Measurements from ENCODE around the gene GOLM1.
A peak's percentile ranks its signal among the peaks of the same experiment; 100 is the strongest.

The GOLM1 gene

DNA sequence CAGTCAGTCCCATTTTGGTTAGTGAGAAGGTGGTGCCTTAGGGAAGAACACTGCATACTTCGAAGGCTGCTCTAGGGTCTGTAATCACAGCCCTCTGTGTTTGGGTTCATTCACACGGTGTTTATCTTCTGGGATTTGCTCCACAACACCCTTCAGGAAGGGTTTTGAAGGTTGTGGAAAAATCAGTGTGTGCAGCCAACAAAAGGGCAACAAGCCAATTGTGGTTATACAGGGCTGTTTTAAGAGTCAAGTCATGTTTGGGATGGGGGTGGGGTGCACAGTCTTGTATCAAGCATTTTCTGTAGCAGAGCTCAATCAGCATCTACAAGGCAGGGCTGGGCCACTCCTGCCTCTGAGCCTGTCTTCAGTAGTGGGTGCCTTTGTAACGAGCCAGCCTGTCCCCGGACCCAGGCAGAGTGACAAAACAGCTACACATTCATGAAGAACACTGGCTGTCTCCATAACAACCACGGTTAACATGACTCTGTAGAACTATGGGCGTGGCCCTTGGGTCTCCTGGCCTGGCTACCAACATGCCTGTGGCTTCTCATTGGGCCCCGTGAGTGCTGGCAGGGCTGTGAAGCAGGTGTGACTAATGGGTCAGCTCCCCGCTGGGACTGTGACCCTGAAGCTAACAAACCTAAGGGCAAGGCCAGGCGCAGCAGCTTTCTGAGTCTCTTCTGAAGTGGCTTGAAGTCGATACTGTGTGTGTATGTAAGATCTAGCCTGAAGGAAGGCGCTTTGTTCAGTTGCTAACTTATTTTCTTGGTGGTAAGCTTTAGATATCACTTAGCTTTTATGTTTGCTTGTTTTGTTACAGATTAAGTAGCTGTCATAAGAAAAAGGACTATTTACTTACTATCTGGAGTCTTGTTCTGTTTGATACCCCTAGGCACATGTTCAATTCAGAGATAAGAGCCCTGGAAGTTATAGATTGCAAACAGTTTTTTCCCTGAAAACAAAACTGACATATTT is 27.9 kb upstream of the GOLM1 start:
- H4K20me1 ChIP-seq, result no peaks in the 10 kb centered on the region
- H3K4me1 ChIP-seq, result peaks cover 0 to 9% (median 7%) of the 10 kb centered on the region in 10 experiments; a peak in 9 of 20 replicates
- no peaks in the 10 kb centered on the region for H3K36me3 ChIP-seq
- H3K27me3 ChIP-seq, result no peaks in the 10 kb centered on the region
- peak overlapping the region in 5 of 11 experiments; percentile 2 to 23 (median 19); a peak in 7 of 22 replicates for H3K4me2 ChIP-seq
- TF ChIP-seq Cebpa-rat (IDR thresholded peaks at IDR 0.05), result no peak
- H3K9me3 ChIP-seq (replicated peaks in 1 of 11), result no peaks in the 10 kb centered on the region; a peak in 2 of 22 replicates
- H3K4me3 ChIP-seq, result no peak overlapping the region
- no peak overlapping the region for H3K27ac ChIP-seq
- no peak overlapping the region for H3K9ac ChIP-seq

DNA sequence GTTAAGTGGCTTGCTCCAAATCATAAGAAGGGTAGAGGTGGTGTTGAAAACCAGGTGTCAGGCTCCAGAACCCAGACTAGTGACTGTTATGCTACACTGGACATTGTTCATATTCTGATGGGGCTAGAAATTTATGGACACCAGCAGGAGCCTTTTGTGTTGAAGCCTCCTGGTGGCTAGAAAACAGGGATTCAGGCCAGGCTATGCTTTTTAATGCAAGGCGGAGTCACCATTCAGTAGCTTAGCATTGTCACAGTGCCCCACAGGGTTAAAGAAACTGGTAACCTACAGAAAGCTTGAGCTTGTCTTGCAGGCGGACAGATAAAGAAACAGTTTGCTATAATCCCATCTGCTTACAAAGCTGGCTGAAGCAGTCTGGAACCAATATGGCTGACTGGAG is 23.0 kb upstream of the GOLM1 start:
- H3K9ac ChIP-seq, result no peak overlapping the region
- H3K4me1 ChIP-seq, result peaks cover 0 to 7% (median 5%) of the 10 kb centered on the region in 10 experiments; a peak in 9 of 20 replicates
- H4K20me1 ChIP-seq, result no peaks in the 10 kb centered on the region
- H3K4me2 ChIP-seq, result no peak overlapping the region
- no peak overlapping the region for H3K27ac ChIP-seq
- H3K36me3 ChIP-seq, result no peaks in the 10 kb centered on the region
- no peaks in the 10 kb centered on the region for H3K27me3 ChIP-seq
- H3K4me3 ChIP-seq, result no peak overlapping the region
- TF ChIP-seq Cebpa-rat (IDR thresholded peaks at IDR 0.05), result no peak
- no peaks in the 10 kb centered on the region for H3K9me3 ChIP-seq (replicated peaks in 1 of 11)

DNA sequence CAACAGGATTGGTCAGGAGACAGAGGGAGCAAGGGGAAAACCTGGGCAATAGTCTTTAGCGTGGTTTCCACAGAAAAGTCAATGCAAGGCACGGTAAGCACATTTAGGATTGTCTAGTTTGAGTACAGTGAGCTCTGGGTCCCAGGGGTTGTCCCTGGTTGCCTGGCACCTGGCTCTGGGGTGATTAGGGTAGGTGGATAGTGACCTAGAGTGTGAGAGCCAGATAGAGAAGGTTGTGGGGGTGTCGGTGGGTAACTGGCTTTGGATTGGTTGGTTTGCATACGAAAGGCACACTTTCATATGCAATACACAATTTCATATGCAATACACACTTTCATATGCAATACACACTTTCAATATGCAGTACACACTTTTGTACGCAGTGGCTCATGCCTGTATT is 20.1 kb upstream of the GOLM1 start:
- no peaks in the 10 kb centered on the region for H4K20me1 ChIP-seq
- no peaks in the 10 kb centered on the region for H3K9me3 ChIP-seq (replicated peaks in 1 of 11)
- H3K4me1 ChIP-seq, result no peaks in the 10 kb centered on the region
- no peak overlapping the region for H3K9ac ChIP-seq
- H3K27ac ChIP-seq, result no peak overlapping the region
- no peak overlapping the region for H3K4me3 ChIP-seq
- H3K36me3 ChIP-seq, result no peaks in the 10 kb centered on the region
- no peaks in the 10 kb centered on the region for H3K27me3 ChIP-seq
- H3K4me2 ChIP-seq, result no peak overlapping the region
- no peak for TF ChIP-seq Cebpa-rat (IDR thresholded peaks at IDR 0.05)

DNA sequence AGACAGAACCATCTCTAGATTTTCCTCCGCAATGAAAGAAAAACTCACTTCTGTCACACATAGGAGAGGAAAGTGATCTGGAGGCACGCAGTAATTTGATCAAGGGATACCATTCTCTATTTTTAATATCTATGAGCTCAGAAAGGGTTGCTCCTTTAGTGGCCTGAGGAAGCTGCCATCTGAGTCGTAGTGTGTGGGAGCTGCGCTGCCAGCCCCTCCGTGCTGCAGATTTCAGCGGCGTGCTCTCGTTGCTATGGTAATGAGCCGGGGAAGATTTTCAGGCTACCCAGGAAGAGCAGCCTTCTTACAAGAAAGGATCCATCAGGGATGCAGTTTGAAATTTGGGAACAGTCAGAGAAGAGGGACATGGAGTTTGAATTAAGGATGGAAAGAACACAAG is 17.1 kb upstream of the GOLM1 start:
- no peaks in the 10 kb centered on the region for H3K9me3 ChIP-seq (replicated peaks in 1 of 11)
- no peak overlapping the region for H3K9ac ChIP-seq
- H3K27me3 ChIP-seq, result no peaks in the 10 kb centered on the region
- no peak overlapping the region for H3K4me2 ChIP-seq
- H3K4me1 ChIP-seq, result no peaks in the 10 kb centered on the region
- H3K27ac ChIP-seq, result no peak overlapping the region
- no peak for TF ChIP-seq Cebpa-rat (IDR thresholded peaks at IDR 0.05)
- H3K36me3 ChIP-seq, result no peaks in the 10 kb centered on the region
- no peak overlapping the region for H3K4me3 ChIP-seq
- H4K20me1 ChIP-seq, result no peaks in the 10 kb centered on the region

DNA sequence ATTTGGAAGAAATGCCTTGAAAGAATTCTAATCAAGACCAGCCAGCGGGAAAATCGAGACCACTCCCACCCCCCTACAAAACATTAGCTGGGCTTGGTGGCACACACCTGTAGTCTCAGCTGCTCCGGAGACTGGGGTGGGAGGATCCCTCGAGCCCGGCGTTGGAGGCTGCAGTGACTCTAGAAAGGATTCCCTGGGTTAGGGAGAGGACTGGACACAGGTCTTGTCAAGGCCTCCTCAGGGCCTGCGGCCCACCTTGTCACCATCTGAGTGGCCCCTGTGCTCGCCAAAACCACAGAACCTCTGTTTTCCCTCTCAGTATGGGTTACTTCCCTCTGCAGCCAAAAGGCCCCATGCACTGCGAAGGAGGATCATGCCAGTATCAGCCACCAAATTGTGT is 16.5 kb upstream of the GOLM1 start:
- H3K9ac ChIP-seq, result no peak overlapping the region

DNA sequence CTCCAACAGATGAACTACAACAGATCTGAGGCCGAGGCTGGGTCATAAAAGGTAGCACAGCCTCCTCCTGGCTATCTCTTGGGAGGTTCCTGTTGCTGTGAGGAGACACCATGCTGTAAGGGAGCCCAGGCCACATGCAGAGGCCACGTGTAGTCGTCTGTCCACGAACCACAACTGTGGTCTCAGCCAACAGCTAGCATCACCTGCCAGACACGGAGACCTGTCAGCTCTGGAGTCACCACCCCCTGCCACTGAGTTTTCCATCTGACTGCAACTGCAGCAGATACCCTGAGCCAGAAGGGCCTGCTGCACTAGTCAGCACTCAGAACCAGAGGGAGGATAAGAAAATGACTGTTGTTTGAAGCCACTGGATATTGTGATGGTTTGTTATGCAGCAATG is 12.7 kb upstream of the GOLM1 start:
- no peak for TF ChIP-seq Cebpa-rat (IDR thresholded peaks at IDR 0.05)
- Histone ChIP-seq H3K4me1 (peaks cover 0 to under 1% (median 0%) of the 10 kb centered on the region in 10 experiments; a peak in 2 of 20 replicates), H3K4me3 (no peak overlapping the region), H3K27ac (no peak overlapping the region), H3K27me3 (no peaks in the 10 kb centered on the region), H3K9ac (no peak overlapping the region), H4K20me1 (no peaks in the 10 kb centered on the region), H3K4me2 (no peak overlapping the region), H3K36me3 (no peaks in the 10 kb centered on the region), H3K9me3 (replicated peaks in 1 of 11) (no peaks in the 10 kb centered on the region)

More for the DNA sequence above, 16.5 kb upstream of the GOLM1 start:
- no peak for TF ChIP-seq Cebpa-rat (IDR thresholded peaks at IDR 0.05)
- Histone ChIP-seq H3K4me3 (no peak overlapping the region), H3K36me3 (no peaks in the 10 kb centered on the region), H4K20me1 (no peaks in the 10 kb centered on the region), H3K4me1 (no peaks in the 10 kb centered on the region), H3K27ac (no peak overlapping the region), H3K9me3 (replicated peaks in 1 of 11) (no peaks in the 10 kb centered on the region), H3K4me2 (no peak overlapping the region), H3K27me3 (no peaks in the 10 kb centered on the region)

DNA sequence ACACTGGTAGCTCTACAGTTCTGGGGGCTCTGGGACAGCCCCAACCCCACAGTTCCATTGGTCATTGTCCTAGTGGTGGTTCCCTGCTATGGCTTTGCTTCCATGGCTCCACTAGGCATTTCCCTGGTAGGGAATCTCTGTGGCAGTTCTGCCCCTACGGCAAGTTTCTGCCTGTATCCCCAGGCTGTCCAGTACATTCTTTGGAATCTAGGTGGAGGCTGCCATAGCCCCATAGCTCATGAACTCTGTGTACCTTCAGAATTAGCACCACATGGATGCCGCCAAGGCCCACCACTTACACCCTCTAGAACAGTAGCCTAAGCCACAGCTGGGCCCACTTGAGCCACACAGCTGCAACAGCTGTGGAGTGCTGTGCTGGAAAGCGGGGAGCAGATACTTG is 3.3 kb upstream of the GOLM1 start:
- H3K27me3 ChIP-seq, result no peaks in the 10 kb centered on the region
- H3K4me2 ChIP-seq, result no peak overlapping the region
- peaks cover 6 to 24% (median 11%) of the 10 kb centered on the region in 10 experiments for H3K4me1 ChIP-seq
- no peak overlapping the region for H3K9ac ChIP-seq
- TF ChIP-seq Cebpa-rat (IDR thresholded peaks at IDR 0.05), result no peak
- H3K27ac ChIP-seq, result no peak overlapping the region
- H3K4me3 ChIP-seq, result no peak overlapping the region
- no peaks in the 10 kb centered on the region for H3K9me3 ChIP-seq (replicated peaks in 1 of 11)
- H3K36me3 ChIP-seq, result no peaks in the 10 kb centered on the region
- H4K20me1 ChIP-seq, result peaks cover 0 to 5% (median 2%) of the 10 kb centered on the region in 11 experiments; a peak in 12 of 22 replicates

DNA sequence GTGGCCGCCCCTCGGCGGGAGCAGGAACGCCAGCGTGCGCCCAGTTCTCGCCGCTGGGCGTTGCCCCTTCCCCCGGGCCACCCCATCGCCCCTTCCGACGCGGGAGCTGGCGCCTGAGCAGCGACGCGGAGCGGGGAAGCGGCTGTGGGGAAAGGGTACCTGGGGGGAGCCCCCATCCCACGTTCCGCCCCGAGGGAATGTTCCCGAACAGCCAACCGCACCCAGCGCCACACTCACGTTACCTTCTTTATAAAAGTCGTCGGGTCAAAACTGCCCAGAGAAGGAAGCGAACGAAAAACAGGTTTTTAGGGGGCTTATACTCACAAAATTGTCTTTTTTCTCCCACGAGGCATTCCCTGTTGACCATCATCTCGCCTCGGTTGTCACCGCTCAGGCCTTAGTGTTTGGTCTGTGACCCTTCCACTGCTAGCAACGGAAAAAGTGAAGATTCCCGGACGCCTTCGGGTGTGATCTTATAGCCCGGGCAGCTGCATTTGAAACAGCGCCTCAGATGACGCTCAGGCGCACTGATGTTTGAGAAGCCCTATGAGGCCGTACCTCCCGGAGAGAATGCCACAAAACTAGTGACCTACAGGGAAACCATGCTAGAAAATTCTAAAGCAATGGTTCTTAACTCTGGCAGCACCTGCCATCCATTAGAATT is 475 bp upstream of the GOLM1 start:
- Histone ChIP-seq H3K36me3 (no peaks in the 10 kb centered on the region), H3K9me3 (replicated peaks in 1 of 11) (no peaks in the 10 kb centered on the region), H3K4me3 (peak overlapping the region; percentile 78 to 94 (median 86)), H3K27ac (peak overlapping the region; percentile 36 to 89 (median 78); a peak in 20 of 22 replicates), H4K20me1 (peaks cover 0 to 20% (median 7%) of the 10 kb centered on the region in 11 experiments; a peak in 13 of 22 replicates), H3K27me3 (no peaks in the 10 kb centered on the region), H3K4me1 (peaks cover 14 to 39% (median 25%) of the 10 kb centered on the region in 10 experiments), H3K9ac (peak overlapping the region; percentile 83 to 90 (median 87)), H3K4me2 (peak overlapping the region; percentile 84 to 98 (median 93))
- no peak for TF ChIP-seq Cebpa-rat (IDR thresholded peaks at IDR 0.05)

All from BLaER1 treated with 17β-estradiol and CSF1 and Interleukin-3, amounts not matched to agents 10 nM and 100 nM (cell line).